Liver (tissue), 9 donors: ENCODE results near the gene NR4A3. TPM values are rescaled to one million over a fixed set of nuclear protein-coding genes. Genes with fewer than 3 reads are reported as not detected.

Experiments
- DNase-seq: peaks from one replicate; pipeline ENCODE4 v3.0.0-alpha.2; 2017; ENCODE audit warnings: low spot score
- H3K27ac ChIP-seq, 2 donors: one replicate each; pipeline ENCODE4 v1.7.0; 2013; ENCODE audit warnings: inconsistent platforms in 2 of 2, low read length in 2 of 2, control low read depth in 1 of 2, low read depth in 1 of 2, mild to moderate bottlenecking in 1 of 2
- H3K27me3 ChIP-seq, 4 donors: one replicate each; pipeline versions ENCODE4 v1.6.1 to v1.7.0; 2013; ENCODE audit warnings: low read length in 3 of 4, inconsistent platforms in 1 of 4, mild to moderate bottlenecking in 1 of 4, moderate library complexity in 1 of 4; ENCODE audit not compliant: control insufficient read depth in 4 of 4, insufficient read depth in 4 of 4
- H3K36me3 ChIP-seq, 4 donors: one replicate each; pipeline versions ENCODE4 v1.6.1 to v1.7.0; 2013; ENCODE audit warnings: low read length in 3 of 4, mild to moderate bottlenecking in 3 of 4, low read depth in 1 of 4, moderate library complexity in 1 of 4; ENCODE audit not compliant: control insufficient read depth in 4 of 4, insufficient read depth in 3 of 4
- H3K4me1 ChIP-seq, 4 donors: one replicate each; pipeline versions ENCODE4 v1.6.1 to v1.7.0; 2013; ENCODE audit warnings: low read length in 3 of 4, mild to moderate bottlenecking in 3 of 4, moderate library complexity in 1 of 4; ENCODE audit not compliant: control insufficient read depth in 4 of 4, insufficient read depth in 4 of 4
- H3K4me3 ChIP-seq, 3 donors: one replicate each; pipeline versions ENCODE4 v1.6.1 to v1.7.0; 2013; ENCODE audit warnings: low read length in 3 of 3, control low read depth in 1 of 3, low read depth in 1 of 3, mild to moderate bottlenecking in 1 of 3
- H3K9ac ChIP-seq, 2 donors: one replicate each; pipeline ENCODE4 v1.7.0; 2013; ENCODE audit warnings: low read length in 2 of 2, mild to moderate bottlenecking in 2 of 2, moderate library complexity in 2 of 2, control low read depth in 1 of 2, low read depth in 1 of 2
- H3K9me3 ChIP-seq, 4 donors: one replicate each; pipeline versions ENCODE4 v1.6.1 to v1.7.0; 2013; ENCODE audit warnings: low read length in 3 of 4; ENCODE audit not compliant: control insufficient read depth in 4 of 4
- EGR1 ChIP-seq, 2 donors: IDR thresholded peaks; 2 replicates each; pipeline ENCODE4 v1.6.1; 2016 to 2018; ENCODE audit warnings: antibody characterized with exemption in 2 of 2, low read depth in 2 of 2
- FOXA1 ChIP-seq: IDR thresholded peaks from 2 replicates; pipeline ENCODE4 v1.6.1; 2016; ENCODE audit warnings: antibody characterized with exemption
- FOXA2 ChIP-seq: IDR thresholded peaks from 2 replicates; pipeline ENCODE4 v1.6.1; 2016; ENCODE audit warnings: antibody characterized with exemption
- GABPA ChIP-seq, 2 donors: IDR thresholded peaks in 1 of 2; conservative IDR thresholded peaks in 1 of 2; 2 replicates each; pipeline ENCODE4 v1.6.1; 2016; ENCODE audit warnings: antibody characterized with exemption in 2 of 2, mild to moderate bottlenecking in 1 of 2, moderate library complexity in 1 of 2
- HNF4A ChIP-seq, 2 donors: conservative IDR thresholded peaks; 2 replicates each; pipeline ENCODE4 v1.6.1; 2016; ENCODE audit warnings: antibody characterized with exemption in 2 of 2, mild to moderate bottlenecking in 2 of 2
- HNF4G ChIP-seq: IDR thresholded peaks from 2 replicates; pipeline ENCODE4 v1.6.1; 2016; ENCODE audit warnings: antibody characterized with exemption
- JUND ChIP-seq, 2 donors: IDR thresholded peaks; 2 replicates each; pipeline ENCODE4 v1.6.1; 2016; ENCODE audit warnings: antibody characterized with exemption in 2 of 2
- MAX ChIP-seq: IDR thresholded peaks from 2 replicates; pipeline ENCODE4 v1.6.1; 2016; ENCODE audit warnings: antibody characterized with exemption
- NR2F2 ChIP-seq: IDR thresholded peaks from 2 replicates; pipeline ENCODE4 v1.6.1; 2016; ENCODE audit warnings: antibody characterized with exemption
- RAD21 ChIP-seq, 2 donors: IDR thresholded peaks; 2 replicates each; pipeline ENCODE4 v1.6.1; 2016; ENCODE audit warnings: antibody characterized with exemption in 2 of 2, mild to moderate bottlenecking in 2 of 2
- REST ChIP-seq: IDR thresholded peaks from 2 replicates; pipeline ENCODE4 v1.6.1; 2016; ENCODE audit warnings: antibody characterized with exemption, mild to moderate bottlenecking
- RXRA ChIP-seq, 2 donors: IDR thresholded peaks; 2 replicates each; pipeline ENCODE4 v1.6.1; 2017 to 2018; ENCODE audit warnings: antibody characterized with exemption in 2 of 2, mild to moderate bottlenecking in 1 of 2
- SP1 ChIP-seq: IDR thresholded peaks from 2 replicates; pipeline ENCODE4 v1.6.1; 2018; ENCODE audit warnings: antibody characterized with exemption, mild to moderate bottlenecking
- YY1 ChIP-seq: IDR thresholded peaks from 2 replicates; pipeline ENCODE4 v1.6.1; 2016; ENCODE audit warnings: antibody characterized with exemption, mild to moderate bottlenecking
- ZBTB33 ChIP-seq: IDR thresholded peaks from 2 replicates; pipeline ENCODE4 v1.6.1; 2016; ENCODE audit warnings: antibody characterized with exemption
- WGBS: extraction: QIAGEN DNeasy Blood & Tissue Kit; methylation state at CpG from one replicate; pipeline ENCODE4 v1.1.7; 2013; 5-methylcytosine and 5-hydroxymethylcytosine counted together
- polyA plus RNA-seq, 2 donors: library from polyadenylated mRNA; stranded (reverse) in 1 of 2; unstranded in 1 of 2; fragments of 200-250 nt in 1 of 2; fragments of >200 nt in 1 of 2; fragmentation: Nextera tagmentation in 1 of 2; extraction: Ambion mirVana in 1 of 2; gene quantifications; one replicate each; pipeline versions ENCODE4 v1.2.1 to v1.2.3, GENCODE V29; 2013 to 2015
- total RNA-seq, 2 donors: library from RNA; depleted of rRNA; stranded (reverse); fragments of >200 nt; gene quantifications; one replicate each; pipeline ENCODE4 v1.2.3, GENCODE V29; 2014
- TF ChIP-seq, protein P1 (sequence below): fragments of 150-350 bp; IDR thresholded peaks from 2 replicates; pipeline ENCODE4 v1.5.1; 2017; ENCODE audit warnings: improper control_type of control experiment, low read depth, low read length; ENCODE audit not compliant: missing input control
- donor health status: healthy.
- donor health status: healthy.
- donor health status: healthy.
- donor health status: healthy.
- donor health status: healthy.

The NR4A3 gene
- total and polyA plus RNA-seq, 4 donors: 0.02 to 0.14 (median 0.09) TPM

DNA sequence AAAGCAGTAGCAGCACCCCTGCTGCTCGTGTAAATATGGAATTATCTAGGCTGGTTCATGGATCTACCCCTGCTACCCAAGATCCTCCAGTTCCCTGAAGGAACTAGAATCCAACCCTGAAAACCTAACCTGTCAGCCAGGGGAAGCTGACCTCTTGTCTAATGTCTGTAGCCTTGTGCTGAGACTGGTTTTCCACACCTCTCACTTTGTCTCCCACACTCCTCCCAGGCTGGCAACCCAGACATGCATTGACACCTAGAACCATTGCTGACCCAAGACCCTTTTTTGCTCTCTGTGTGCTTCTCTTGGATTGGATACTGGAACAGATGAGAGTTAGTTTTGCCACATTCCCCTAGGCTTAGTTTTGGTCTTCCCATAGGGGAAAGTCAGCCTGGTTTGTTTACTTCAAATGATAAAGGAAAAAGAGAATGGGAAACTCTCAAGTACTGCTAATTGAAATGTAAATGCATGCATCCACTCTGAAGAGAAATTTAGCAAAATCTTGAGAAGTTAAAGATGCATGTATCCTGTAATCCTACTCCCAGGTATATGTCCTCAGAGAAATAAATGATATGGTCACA lies 36.6 kb upstream of the NR4A3 start:
- H3K9ac ChIP-seq: no peak overlapping the region

GRCh38 chr9:99787556-99787955 lies 34.1 kb upstream of the NR4A3 start:
- H3K9me3 ChIP-seq: no peaks in the 10 kb centered on the region
- TF ChIP-seq SP1: no peak
- TF ChIP-seq ZBTB33: no peak
- TF ChIP-seq MAX: no peak
- TF ChIP-seq RAD21 (IDR thresholded peaks at IDR 0.05): no peak
- no peak for TF ChIP-seq YY1
- no peak for TF ChIP-seq GABPA (IDR thresholded peaks at IDR 0.05 in 1 of 2, conservative IDR thresholded peaks at IDR 0.05 in 1 of 2)
- TF ChIP-seq REST: no peak
- no peak for TF ChIP-seq RXRA (IDR thresholded peaks at IDR 0.05)
- TF ChIP-seq, protein P1, sequence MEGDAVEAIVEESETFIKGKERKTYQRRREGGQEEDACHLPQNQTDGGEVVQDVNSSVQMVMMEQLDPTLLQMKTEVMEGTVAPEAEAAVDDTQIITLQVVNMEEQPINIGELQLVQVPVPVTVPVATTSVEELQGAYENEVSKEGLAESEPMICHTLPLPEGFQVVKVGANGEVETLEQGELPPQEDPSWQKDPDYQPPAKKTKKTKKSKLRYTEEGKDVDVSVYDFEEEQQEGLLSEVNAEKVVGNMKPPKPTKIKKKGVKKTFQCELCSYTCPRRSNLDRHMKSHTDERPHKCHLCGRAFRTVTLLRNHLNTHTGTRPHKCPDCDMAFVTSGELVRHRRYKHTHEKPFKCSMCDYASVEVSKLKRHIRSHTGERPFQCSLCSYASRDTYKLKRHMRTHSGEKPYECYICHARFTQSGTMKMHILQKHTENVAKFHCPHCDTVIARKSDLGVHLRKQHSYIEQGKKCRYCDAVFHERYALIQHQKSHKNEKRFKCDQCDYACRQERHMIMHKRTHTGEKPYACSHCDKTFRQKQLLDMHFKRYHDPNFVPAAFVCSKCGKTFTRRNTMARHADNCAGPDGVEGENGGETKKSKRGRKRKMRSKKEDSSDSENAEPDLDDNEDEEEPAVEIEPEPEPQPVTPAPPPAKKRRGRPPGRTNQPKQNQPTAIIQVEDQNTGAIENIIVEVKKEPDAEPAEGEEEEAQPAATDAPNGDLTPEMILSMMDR: no peak
- no peak for TF ChIP-seq HNF4A (conservative IDR thresholded peaks at IDR 0.05)
- TF ChIP-seq FOXA2: no peak
- TF ChIP-seq HNF4G: no peak
- no peak for TF ChIP-seq FOXA1

More for the DNA sequence above, 36.6 kb upstream of the NR4A3 start:
- H3K9me3 ChIP-seq: no peaks in the 10 kb centered on the region
- no peak overlapping the region for H3K27ac ChIP-seq
- no peaks in the 10 kb centered on the region for H3K27me3 ChIP-seq
- 63% methylated on average over 1 of the region's 1 CpG for WGBS
- H3K4me1 ChIP-seq: no peaks in the 10 kb centered on the region
- no peaks in the 10 kb centered on the region for H3K36me3 ChIP-seq
- H3K4me3 ChIP-seq: no peak overlapping the region
- no peak for TF ChIP-seq JUND (IDR thresholded peaks at IDR 0.05)
- no peak for TF ChIP-seq NR2F2
- no peak for TF ChIP-seq RXRA (IDR thresholded peaks at IDR 0.05)
- TF ChIP-seq SP1: no peak
- TF ChIP-seq HNF4G: no peak
- no peak for TF ChIP-seq FOXA1
- no peak for TF ChIP-seq MAX
- TF ChIP-seq YY1: no peak
- TF ChIP-seq EGR1 (IDR thresholded peaks at IDR 0.05; ENCODE audit: low read depth in 2 of 2): no peak
- no peak for TF ChIP-seq REST
- TF ChIP-seq RAD21 (IDR thresholded peaks at IDR 0.05): no peak
- no peak for DNase-seq

More at GRCh38 chr9:99787556-99787955, 34.1 kb upstream of the NR4A3 start:
- DNase-seq: no peak
- Histone ChIP-seq H3K4me3 (no peak overlapping the region), H3K27me3 (no peaks in the 10 kb centered on the region), H3K36me3 (no peaks in the 10 kb centered on the region), H3K9ac (no peak overlapping the region), H3K27ac (no peak overlapping the region), H3K4me1 (no peaks in the 10 kb centered on the region)
